Suppressor macrophage (primary cell): Measurements from ENCODE around the gene BHMT2.

Experiments
- DNase-seq, 4 experiments: peaks; one replicate each; pipeline ENCODE4 v3.0.0-alpha.2; 2020 to 2022

BHMT2 gene

GRCh38 chr5:79122973-79123372 is 53.4 kb downstream of the BHMT2 start:
- DNase-seq: peak; percentile 71 to 85 (median 79)

- no peak for DNase-seq
Measured at GRCh38 chr5:79124607-79125006, 55.0 kb downstream of the BHMT2 start.

GRCh38 chr5:79130781-79131180 is 61.2 kb downstream of the BHMT2 start:
- DNase-seq: no peak

- peak in 3 of 4 experiments; percentile 25 to 84 (median 75) for DNase-seq
Measured at GRCh38 chr5:79133121-79133656, 63.6 kb downstream of the BHMT2 start.

- peak; percentile 76 to 82 (median 80) for DNase-seq
Measured at GRCh38 chr5:79133657-79134451, 64.3 kb downstream of the BHMT2 start.

- no peak for DNase-seq
Measured at GRCh38 chr5:79135790-79136553, 66.4 kb downstream of the BHMT2 start.

- DNase-seq: no peak
Measured at GRCh38 chr5:79136618-79137017, 67.1 kb downstream of the BHMT2 start.
